PC-3 (cell line): ENCODE measurements around the gene ANKH. TPM values are rescaled to one million over a fixed set of nuclear protein-coding genes. Genes with fewer than 3 reads are reported as not detected.
A peak's percentile ranks its signal among the peaks of the same experiment; 100 is the strongest.

Experiments used
- ATAC-seq: fragments of 200-7000 bp; cut with Tn5 transposase; 2 replicates; pipeline ENCODE4 v1.9.1; 2020; ENCODE audit warnings: mild to moderate bottlenecking, moderate library complexity
- BruUV-seq: library from RNA; stranded (reverse); fragments of 400-500 nt; replicated peaks from 2 replicates; lab custom pipeline; 2021; lab: Mats Ljungman, UMichigan
- CTCF ChIA-PET: fragments of 300-600 bp; sonication (Branson Sonifier 250); formaldehyde crosslinking; loops from one replicate; lab custom pipeline; 2022; ENCODE audit warnings: antibody characterized with exemption; lab: Charles Lee
- POLR2A ChIA-PET: fragments of 300-600 bp; sonication (Branson Sonifier 250); formaldehyde crosslinking; loops from one replicate; lab custom pipeline; 2022; ENCODE audit warnings: antibody characterized with exemption; ENCODE audit not compliant: unreplicated experiment; lab: Charles Lee
- DNase-seq: peaks from one replicate; pipeline ENCODE4 v3.0.0-alpha.2; 2015
- H2AFZ ChIP-seq: fragments of 300-600 bp; sonication (generic); 2 replicates; pipeline ENCODE4 v1.6.0; 2016; ENCODE audit warnings: antibody characterized with exemption, low read length
- H3F3A ChIP-seq: fragments of 300-600 bp; sonication (generic); one replicate; pipeline ENCODE4 v1.6.0; 2017; ENCODE audit warnings: antibody characterized with exemption, low read length, control low read depth, mild to moderate bottlenecking; ENCODE audit not compliant: unreplicated experiment
- H3K27ac ChIP-seq: fragments of 300-600 bp; sonication (generic); 2 replicates; pipeline ENCODE4 v1.5.1; 2016; ENCODE audit warnings: mild to moderate bottlenecking, low read length
- H3K27me3 ChIP-seq: fragments of 300-600 bp; sonication (generic); 2 replicates; pipeline ENCODE4 v1.6.1; 2016; ENCODE audit warnings: low read length, mixed read lengths
- H3K36me3 ChIP-seq: fragments of 300-600 bp; sonication (generic); 2 replicates; pipeline ENCODE4 v1.6.1; 2016; ENCODE audit warnings: low read depth, mixed run types, low read length, mixed read lengths
- H3K4me1 ChIP-seq: fragments of 300-600 bp; sonication (generic); 2 replicates; pipeline ENCODE4 v1.5.1; 2016; ENCODE audit warnings: low read length; ENCODE audit not compliant: insufficient read depth
- H3K4me2 ChIP-seq: fragments of 300-600 bp; sonication (generic); 2 replicates; pipeline ENCODE4 v1.6.0; 2016; ENCODE audit warnings: low read length
- H3K4me3 ChIP-seq: fragments of 300-600 bp; sonication (generic); 2 replicates; pipeline ENCODE4 v1.5.1; 2016; ENCODE audit warnings: mild to moderate bottlenecking, low read length, mixed read lengths
- H3K79me2 ChIP-seq: fragments of 300-600 bp; sonication (generic); 2 replicates; pipeline ENCODE4 v1.6.1; 2017; ENCODE audit warnings: low read length, mixed read lengths
- H3K9ac ChIP-seq: fragments of 300-600 bp; sonication (generic); 2 replicates; pipeline ENCODE4 v1.6.0; 2016; ENCODE audit warnings: mild to moderate bottlenecking, low read length
- H3K9me2 ChIP-seq: fragments of 300-600 bp; sonication (generic); replicated peaks from 2 replicates; pipeline ENCODE4 v1.6.1; 2016; ENCODE audit warnings: mixed run types, low read length, mixed read lengths
- H3K9me3 ChIP-seq: fragments of 300-600 bp; sonication (generic); 2 replicates; pipeline ENCODE4 v1.6.1; 2016; ENCODE audit warnings: low read length, mixed read lengths
- H4K20me1 ChIP-seq: fragments of 300-600 bp; sonication (generic); 2 replicates; pipeline ENCODE4 v1.6.1; 2016; ENCODE audit warnings: low read length, mixed read lengths
- EZH2 ChIP-seq: fragments of 300-600 bp; sonication (generic); IDR thresholded peaks from one replicate; pipeline ENCODE4 v1.6.1; 2017; ENCODE audit warnings: antibody characterized with exemption, mild to moderate bottlenecking, low read length; ENCODE audit not compliant: unreplicated experiment
- EZH2phosphoT487 ChIP-seq: fragments of 300-600 bp; sonication (generic); IDR thresholded peaks from 2 replicates; pipeline ENCODE4 v1.6.1; 2018; ENCODE audit warnings: mild to moderate bottlenecking, antibody characterized with exemption, low read length, borderline replicate concordance
- intact Hi-C: fragments of 100-400 bp; cut with micrococcal nuclease; formaldehyde crosslinking; loops from 2 replicates; pipeline ENCODE4 v1.9.0; 2023
- total RNA-seq: library from RNA; depleted of rRNA; stranded (reverse); fragments of >200 nt; gene quantifications from 2 replicates; pipeline ENCODE4 v1.2.3, GENCODE V29; 2014
- TF ChIP-seq, protein P1 (sequence below): fragments of 300-600 bp; sonication (generic); conservative IDR thresholded peaks from 2 replicates; pipeline ENCODE4 v1.5.1; 2017; ENCODE audit warnings: antibody characterized with exemption, low read depth, mild to moderate bottlenecking, low read length

Gene ANKH
- total RNA-seq, 1 experiment from 2014 or later, result 11.6 TPM

DNA sequence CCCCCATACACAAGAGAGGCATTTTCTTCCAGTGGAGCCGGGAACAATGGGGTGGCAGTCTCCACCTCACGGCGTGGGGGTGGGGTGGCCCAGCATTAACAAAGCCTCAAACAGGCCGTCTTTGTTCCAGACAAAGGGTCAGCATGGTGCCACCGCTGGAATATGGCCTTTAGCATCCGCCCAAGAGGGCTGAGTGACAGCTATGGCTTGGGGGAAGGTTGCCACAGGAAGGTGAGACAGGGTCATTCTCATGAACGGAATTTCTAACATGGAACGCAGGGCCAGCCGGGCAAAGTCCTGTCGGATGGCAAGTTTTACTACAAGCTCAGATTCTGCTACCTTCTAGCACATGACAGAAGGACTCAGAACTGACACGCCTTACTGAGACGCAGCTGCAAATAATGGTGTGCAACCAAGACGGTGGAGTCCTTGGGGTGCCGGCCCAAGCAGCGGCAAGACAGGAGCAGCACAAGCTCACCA is 143.1 kb downstream of the ANKH start:
- no peaks in the 10 kb centered on the region for H3K79me2 ChIP-seq
- H4K20me1 ChIP-seq, result no peaks in the 10 kb centered on the region
- intact Hi-C loops, result loop anchor here (5.0 kb wide), 1 partner anchor 144 kb away; the partner anchor contains the start of gene ANKH
- CTCF ChIA-PET, result no interaction called here
- H3K4me3 ChIP-seq, result no peak overlapping the region
- no peak for DNase-seq
- no peaks in the 10 kb centered on the region for H3F3A ChIP-seq
- H3K36me3 ChIP-seq, result no peaks in the 10 kb centered on the region
- H3K27ac ChIP-seq, result no peak overlapping the region
- ATAC-seq, result no peak
- TF ChIP-seq EZH2phosphoT487 (no peak), EZH2 (no peak)
- TF ChIP-seq, protein P1, sequence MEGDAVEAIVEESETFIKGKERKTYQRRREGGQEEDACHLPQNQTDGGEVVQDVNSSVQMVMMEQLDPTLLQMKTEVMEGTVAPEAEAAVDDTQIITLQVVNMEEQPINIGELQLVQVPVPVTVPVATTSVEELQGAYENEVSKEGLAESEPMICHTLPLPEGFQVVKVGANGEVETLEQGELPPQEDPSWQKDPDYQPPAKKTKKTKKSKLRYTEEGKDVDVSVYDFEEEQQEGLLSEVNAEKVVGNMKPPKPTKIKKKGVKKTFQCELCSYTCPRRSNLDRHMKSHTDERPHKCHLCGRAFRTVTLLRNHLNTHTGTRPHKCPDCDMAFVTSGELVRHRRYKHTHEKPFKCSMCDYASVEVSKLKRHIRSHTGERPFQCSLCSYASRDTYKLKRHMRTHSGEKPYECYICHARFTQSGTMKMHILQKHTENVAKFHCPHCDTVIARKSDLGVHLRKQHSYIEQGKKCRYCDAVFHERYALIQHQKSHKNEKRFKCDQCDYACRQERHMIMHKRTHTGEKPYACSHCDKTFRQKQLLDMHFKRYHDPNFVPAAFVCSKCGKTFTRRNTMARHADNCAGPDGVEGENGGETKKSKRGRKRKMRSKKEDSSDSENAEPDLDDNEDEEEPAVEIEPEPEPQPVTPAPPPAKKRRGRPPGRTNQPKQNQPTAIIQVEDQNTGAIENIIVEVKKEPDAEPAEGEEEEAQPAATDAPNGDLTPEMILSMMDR, result no peak
- no peak overlapping the region for H3K9ac ChIP-seq
- H3K9me2 ChIP-seq, result no peaks in the 10 kb centered on the region
- no peak overlapping the region for H3K4me2 ChIP-seq
- H3K4me1 ChIP-seq, result peaks cover 10% of the 10 kb centered on the region
- no peaks in the 10 kb centered on the region for H3K27me3 ChIP-seq
- no peak overlapping the region for H2AFZ ChIP-seq
- H3K9me3 ChIP-seq, result no peaks in the 10 kb centered on the region
- BruUV-seq, result no TSS peak
- POLR2A ChIA-PET, result no interaction called here

DNA sequence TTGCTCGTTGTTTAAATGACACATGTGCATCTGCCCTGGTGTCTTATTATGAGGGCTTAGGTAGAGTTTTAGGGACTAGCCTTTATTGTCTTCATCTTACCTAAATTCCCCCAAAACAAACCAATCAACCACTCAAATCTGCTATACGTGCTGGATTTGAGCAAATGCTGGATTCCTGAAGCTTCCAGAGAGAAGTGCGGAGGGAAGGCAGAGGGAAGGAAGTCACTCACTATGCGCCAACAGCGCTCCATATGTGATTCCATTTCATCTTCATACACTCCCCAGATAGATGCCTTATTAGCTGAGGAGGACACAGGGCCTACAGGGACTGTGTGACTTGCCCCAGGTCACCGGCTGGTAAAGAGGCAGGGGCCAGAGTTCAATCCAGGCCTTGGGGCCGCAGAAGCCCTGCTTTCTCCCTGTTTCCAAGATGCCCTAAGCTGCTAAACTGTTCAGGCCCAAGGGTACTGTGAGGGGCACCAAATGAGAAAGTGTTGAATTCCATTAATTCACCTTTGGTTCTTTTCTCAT is 143.6 kb downstream of the ANKH start:
- ATAC-seq, result no peak
- H3K9ac ChIP-seq, result no peak overlapping the region
- TF ChIP-seq, protein P1, result no peak
- TF ChIP-seq EZH2phosphoT487, result no peak
- no peak for TF ChIP-seq EZH2
- H3K4me2 ChIP-seq, result no peak overlapping the region
- no peaks in the 10 kb centered on the region for H3K79me2 ChIP-seq
- H3K27me3 ChIP-seq, result no peaks in the 10 kb centered on the region
- H4K20me1 ChIP-seq, result no peaks in the 10 kb centered on the region
- no peak overlapping the region for H2AFZ ChIP-seq
- H3K4me3 ChIP-seq, result no peak overlapping the region
- no peaks in the 10 kb centered on the region for H3F3A ChIP-seq
- no peaks in the 10 kb centered on the region for H3K9me3 ChIP-seq
- BruUV-seq, result no TSS peak
- H3K9me2 ChIP-seq, result no peaks in the 10 kb centered on the region
- H3K4me1 ChIP-seq, result peaks cover 10% of the 10 kb centered on the region
- intact Hi-C loops, result loop anchor here (1.0 to 5.0 kb wide), 4 partner anchors 40 to 275 kb away; partner anchors contain the start of gene ANKH
- ChIA-PET CTCF (interaction anchor here (1.1 kb wide), 1 partner anchor 276 kb away, joined by 5 read pairs; no protein-coding TSS in a partner anchor), POLR2A (no interaction called here)
- no peak for DNase-seq
- H3K27ac ChIP-seq, result no peak overlapping the region
- H3K36me3 ChIP-seq, result no peaks in the 10 kb centered on the region

DNA sequence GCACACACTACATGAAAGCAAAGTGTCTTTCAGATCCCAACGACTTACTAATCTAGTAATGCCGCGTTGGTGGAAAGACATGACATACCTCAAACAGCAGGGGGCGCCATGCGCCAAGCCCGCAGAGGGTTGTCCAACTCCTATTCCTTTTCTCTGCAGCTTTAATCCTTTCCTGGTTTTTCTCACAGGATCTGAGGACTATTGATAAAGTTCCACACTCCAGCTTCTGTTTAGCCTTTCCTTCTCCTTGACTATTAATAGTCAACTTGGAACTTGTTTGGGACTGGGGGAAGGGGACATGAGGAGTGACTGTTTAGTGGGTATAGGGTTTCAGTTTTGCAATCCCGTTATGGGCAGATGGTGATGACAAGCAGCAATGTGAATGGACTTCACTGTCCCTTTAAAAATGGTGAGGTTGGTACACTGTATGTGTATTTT is 144.1 kb downstream of the ANKH start:
- peak; percentile 92 for DNase-seq
- H3K9me2 ChIP-seq, result no peaks in the 10 kb centered on the region
- POLR2A ChIA-PET, result interaction anchor here (0.6 kb wide), 1 partner anchor 67 kb away, joined by 3 read pairs; no protein-coding TSS in a partner anchor

More for the DNA sequence above, 144.1 kb downstream of the ANKH start:
- no peaks in the 10 kb centered on the region for H3K9me3 ChIP-seq
- no peak overlapping the region for H3K4me2 ChIP-seq
- no peak overlapping the region for H3K4me3 ChIP-seq
- H3K27me3 ChIP-seq, result no peaks in the 10 kb centered on the region
- H3K27ac ChIP-seq, result no peak overlapping the region
- H2AFZ ChIP-seq, result no peak overlapping the region
- no TSS peak for BruUV-seq
- no peak overlapping the region for H3K9ac ChIP-seq
- intact Hi-C loops, result loop anchor here (1.0 to 5.0 kb wide), 4 partner anchors 41 to 276 kb away; partner anchors contain the start of gene ANKH
- no peaks in the 10 kb centered on the region for H3K36me3 ChIP-seq
- peaks cover 10% of the 10 kb centered on the region for H3K4me1 ChIP-seq
- CTCF ChIA-PET, result interaction anchor here (1.1 kb wide), 1 partner anchor 276 kb away, joined by 5 read pairs; no protein-coding TSS in a partner anchor
- H3K79me2 ChIP-seq, result no peaks in the 10 kb centered on the region
- TF ChIP-seq EZH2, result no peak
- TF ChIP-seq, protein P1, result peak; percentile 99
- no peaks in the 10 kb centered on the region for H4K20me1 ChIP-seq
- ATAC-seq, result peak; percentile 81
- H3F3A ChIP-seq, result no peaks in the 10 kb centered on the region
